Measurements from ENCODE around the gene TMEM43. TPM values are rescaled to one million over a fixed set of nuclear protein-coding genes. Genes with fewer than 3 reads are reported as not detected.
A peak's percentile ranks its signal among the peaks of the same experiment; 100 is the strongest.

Gene TMEM43
- total and polyA plus RNA-seq, 2 of the 8 experiments (the other 6 are each of a cell fraction or from before 2014, with no cell fraction given): 27.0 to 33.7 TPM

- TF ChIP-seq CHD7 (IDR thresholded peaks at IDR 0.05; ENCODE audit: insufficient replicate concordance, low read length): no peak
- TF ChIP-seq HDAC6 (IDR thresholded peaks at IDR 0.05; ENCODE audit: low read depth, low read length): no peak
- TF ChIP-seq RFX5 (IDR thresholded peaks at IDR 0.05; ENCODE audit: borderline replicate concordance, low read depth, low read length): no peak
- no peak for TF ChIP-seq CHD1 (IDR thresholded peaks at IDR 0.05; ENCODE audit: low read depth, low read length)
- no peak for TF ChIP-seq CTBP2 (IDR thresholded peaks at IDR 0.05; ENCODE audit: borderline replicate concordance, insufficient read depth, insufficient read length, low read length)
- no peak for TF ChIP-seq CEBPB (IDR thresholded peaks at IDR 0.05; ENCODE audit: low read depth, low read length)
- peak; percentile 51; the same call in 1 of the 2 replicates for TF ChIP-seq ATF3 (IDR thresholded peaks at IDR 0.05; ENCODE audit: insufficient read depth, low read depth, low read length)
- no peak for TF ChIP-seq CBX5 (IDR thresholded peaks at IDR 0.05; ENCODE audit: low read depth, low read length)
- TF ChIP-seq SRF (IDR thresholded peaks at IDR 0.05; ENCODE audit: low read depth, low read length): 0 out of 2 replicates have a peak, but pooled peaks have one; percentile 20
- no peak for TF ChIP-seq SIRT6 (IDR thresholded peaks at IDR 0.05; ENCODE audit: low read length)
- no peak for TF ChIP-seq ZNF274 (IDR thresholded peaks at IDR 0.05; ENCODE audit: borderline replicate concordance, extremely low read depth, low read length)
Observed at GRCh38 chr3:14124615-14125192, at the start of gene TMEM43, which contains the start of gene CHCHD4 (continued).
